Measurements from ENCODE around the gene RAB34. TPM values are rescaled to one million over a fixed set of nuclear protein-coding genes. Genes with fewer than 3 reads are reported as not detected.
"Not testable (repeated sequence)": the region's sequence is repeated elsewhere in the genome, so short reads cannot be mapped to it uniquely, and the experiment has no call there.

Gene RAB34
- total RNA-seq, 4 donors from 2014 or later, result 136 to 186 (median 159) TPM

DNA sequence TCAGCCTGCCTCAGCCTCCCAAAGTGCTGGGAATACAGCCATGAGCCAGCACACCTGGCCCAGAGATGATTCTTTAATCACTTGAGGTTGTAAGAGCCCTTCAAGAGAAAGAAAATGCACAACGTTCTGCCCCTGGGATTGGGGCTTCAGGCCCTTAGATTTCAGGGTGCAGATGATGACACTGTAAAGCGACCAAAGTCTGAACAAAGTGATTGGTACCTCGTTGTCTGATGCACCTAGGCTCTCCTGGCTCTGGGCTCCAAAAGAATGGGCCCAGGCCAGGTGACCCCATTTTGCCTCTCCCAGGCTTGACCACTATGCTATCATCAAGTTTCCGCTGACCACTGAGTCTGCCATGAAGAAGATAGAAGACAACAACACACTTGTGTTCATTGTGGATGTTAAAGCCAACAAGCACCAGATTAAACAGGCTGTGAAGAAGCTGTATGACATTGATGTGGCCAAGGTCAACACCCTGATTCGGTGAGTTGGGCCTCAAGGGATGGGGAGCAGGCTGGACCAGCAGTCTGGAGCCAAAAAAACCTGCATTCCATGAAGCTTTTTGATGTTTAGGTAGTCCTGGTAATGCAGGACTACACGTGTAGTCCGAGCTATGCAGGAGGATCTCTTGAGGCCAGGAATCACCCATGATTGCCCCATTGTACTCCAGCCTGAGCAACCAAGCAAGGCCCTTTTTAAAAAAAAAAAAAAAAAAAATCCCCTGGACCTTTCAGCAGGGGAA is 4.9 kb upstream of the RAB34 start:
- Histone ChIP-seq H3K27me3 (no peaks in the 10 kb centered on the region), H3K4me1 (peaks cover 36 to 39% of the 10 kb centered on the region in 2 donors), H3K27ac (no peak overlapping the region), H3K36me3 (peaks cover 33 to 36% of the 10 kb centered on the region in 2 donors), H3K4me3 (replicated peaks in 1 of 3) (no peak overlapping the region), H3K9me3 (no peaks in the 10 kb centered on the region)
- DNase-seq, result no peak
- 68 to 71% methylated on average over 7 of the region's 7 CpGs for WGBS, 2 donors
- TF ChIP-seq, protein P1, sequence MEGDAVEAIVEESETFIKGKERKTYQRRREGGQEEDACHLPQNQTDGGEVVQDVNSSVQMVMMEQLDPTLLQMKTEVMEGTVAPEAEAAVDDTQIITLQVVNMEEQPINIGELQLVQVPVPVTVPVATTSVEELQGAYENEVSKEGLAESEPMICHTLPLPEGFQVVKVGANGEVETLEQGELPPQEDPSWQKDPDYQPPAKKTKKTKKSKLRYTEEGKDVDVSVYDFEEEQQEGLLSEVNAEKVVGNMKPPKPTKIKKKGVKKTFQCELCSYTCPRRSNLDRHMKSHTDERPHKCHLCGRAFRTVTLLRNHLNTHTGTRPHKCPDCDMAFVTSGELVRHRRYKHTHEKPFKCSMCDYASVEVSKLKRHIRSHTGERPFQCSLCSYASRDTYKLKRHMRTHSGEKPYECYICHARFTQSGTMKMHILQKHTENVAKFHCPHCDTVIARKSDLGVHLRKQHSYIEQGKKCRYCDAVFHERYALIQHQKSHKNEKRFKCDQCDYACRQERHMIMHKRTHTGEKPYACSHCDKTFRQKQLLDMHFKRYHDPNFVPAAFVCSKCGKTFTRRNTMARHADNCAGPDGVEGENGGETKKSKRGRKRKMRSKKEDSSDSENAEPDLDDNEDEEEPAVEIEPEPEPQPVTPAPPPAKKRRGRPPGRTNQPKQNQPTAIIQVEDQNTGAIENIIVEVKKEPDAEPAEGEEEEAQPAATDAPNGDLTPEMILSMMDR (IDR thresholded peaks at IDR 0.05), result no peak
- TF ChIP-seq POLR2A (IDR thresholded peaks at IDR 0.05), result no peak
- intact Hi-C loops (cut with DNase I), result no loop called here

DNA sequence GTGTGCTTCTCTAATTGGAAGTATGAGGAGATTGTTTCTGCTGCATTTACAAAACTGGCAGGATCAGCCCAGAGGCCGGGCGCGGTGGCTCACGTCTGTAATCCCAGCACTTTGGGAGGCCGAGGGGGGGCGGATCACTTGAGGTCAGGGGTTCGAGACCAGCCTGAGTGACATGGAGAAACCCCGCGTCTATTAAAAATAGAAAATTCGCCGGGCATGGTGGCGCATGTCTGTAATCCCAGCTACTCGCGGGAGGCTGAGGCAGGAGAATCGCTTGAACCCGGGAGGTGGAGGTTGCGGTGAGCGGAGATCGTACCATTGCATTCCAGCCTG is 3.3 kb upstream of the RAB34 start:
- peaks cover 42 to 49% of the 10 kb centered on the region in 2 donors for H3K4me1 ChIP-seq

DNA sequence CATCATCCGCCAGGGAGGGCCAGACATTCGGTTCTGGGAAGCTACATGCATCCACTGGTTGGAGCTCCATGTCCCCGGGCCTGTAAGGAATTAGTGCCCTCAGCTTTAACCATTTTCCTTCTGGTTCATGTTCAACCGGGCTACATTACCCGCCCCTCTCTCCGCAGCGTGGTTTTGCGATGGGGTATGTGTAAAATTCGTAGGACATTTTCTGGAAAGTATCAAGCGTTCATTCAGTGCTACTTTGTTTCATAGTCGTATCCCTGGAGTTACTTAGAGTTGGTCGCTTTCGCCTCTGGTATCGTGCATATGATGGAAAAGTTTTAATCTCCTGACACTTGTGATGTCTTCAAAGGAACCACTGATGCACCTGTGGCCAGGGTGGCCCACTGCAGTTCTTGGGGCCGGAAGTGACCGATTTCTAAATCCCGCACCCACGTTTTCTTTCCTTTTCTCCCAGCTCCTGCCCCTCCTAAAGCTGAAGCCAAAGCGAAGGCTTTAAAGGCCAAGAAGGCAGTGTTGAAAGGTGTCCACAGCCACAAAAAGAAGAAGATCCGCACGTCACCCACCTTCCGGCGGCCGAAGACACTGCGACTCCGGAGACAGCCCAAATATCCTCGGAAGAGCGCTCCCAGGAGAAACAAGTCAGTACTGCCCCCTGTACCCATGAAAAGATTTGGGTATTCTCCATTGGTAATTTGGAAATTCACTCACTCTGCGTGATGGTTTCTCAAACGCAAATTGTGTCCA is 2.8 kb upstream of the RAB34 start:
- Histone ChIP-seq H3K4me3 (replicated peaks in 1 of 3) (peak overlapping the region; percentile 71 to 97 (median 86)), H3K36me3 (peaks cover 33 to 36% of the 10 kb centered on the region in 2 donors), H3K27me3 (no peaks in the 10 kb centered on the region), H3K27ac (peak overlapping the region; percentile 54 to 89 (median 86)), H3K4me1 (peaks cover 39 to 49% of the 10 kb centered on the region in 2 donors), H3K9me3 (no peaks in the 10 kb centered on the region)
- WGBS, 2 donors, result 6 to 11% methylated on average over 27 to 30 of the region's 30 CpGs
- TF ChIP-seq, protein P1 (IDR thresholded peaks at IDR 0.05), result no peak
- no peak for TF ChIP-seq POLR2A (IDR thresholded peaks at IDR 0.05)
- no peak for DNase-seq
- intact Hi-C loops (cut with DNase I), result no loop called here

More for the DNA sequence above, 3.3 kb upstream of the RAB34 start:
- Histone ChIP-seq H3K4me3 (replicated peaks in 1 of 3) (peak overlapping the region in 1 of 3 donors; percentile 86), H3K27ac (peak overlapping the region in 1 of 3 donors; percentile 86), H3K36me3 (peaks cover 33 to 36% of the 10 kb centered on the region in 2 donors)
- DNase-seq; H3K9me3 ChIP-seq; H3K27me3 ChIP-seq; intact Hi-C loops (cut with DNase I): not testable (repeated sequence)
- 39 to 47% methylated on average over 19 of the region's 19 CpGs for WGBS, 2 donors

DNA sequence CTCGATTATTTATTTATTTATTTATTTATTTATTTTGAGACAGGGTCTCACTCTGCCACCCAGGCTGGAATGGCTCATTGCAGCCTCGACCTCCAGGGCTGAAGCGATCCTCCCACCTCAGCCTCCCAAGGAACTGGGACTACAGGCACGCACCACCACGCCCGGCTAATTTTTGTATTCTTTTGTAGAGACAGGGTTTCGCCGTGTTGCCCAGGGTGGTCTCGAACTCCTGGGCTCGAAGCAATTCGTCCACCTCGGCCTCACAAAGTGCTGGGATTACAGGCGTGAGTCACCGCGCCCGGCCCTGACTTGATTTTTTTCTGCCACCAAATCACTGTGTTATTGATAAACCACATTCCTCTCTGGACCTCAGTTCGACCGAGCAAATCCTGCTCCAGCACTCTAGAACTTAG is 1.4 kb upstream of the RAB34 start:
- peaks cover 36 to 42% of the 10 kb centered on the region in 2 donors for H3K36me3 ChIP-seq
- intact Hi-C loops (cut with DNase I), result no loop called here
- TF ChIP-seq, protein P1 (IDR thresholded peaks at IDR 0.05), result no peak
- TF ChIP-seq POLR2A (IDR thresholded peaks at IDR 0.05), result no peak

DNA sequence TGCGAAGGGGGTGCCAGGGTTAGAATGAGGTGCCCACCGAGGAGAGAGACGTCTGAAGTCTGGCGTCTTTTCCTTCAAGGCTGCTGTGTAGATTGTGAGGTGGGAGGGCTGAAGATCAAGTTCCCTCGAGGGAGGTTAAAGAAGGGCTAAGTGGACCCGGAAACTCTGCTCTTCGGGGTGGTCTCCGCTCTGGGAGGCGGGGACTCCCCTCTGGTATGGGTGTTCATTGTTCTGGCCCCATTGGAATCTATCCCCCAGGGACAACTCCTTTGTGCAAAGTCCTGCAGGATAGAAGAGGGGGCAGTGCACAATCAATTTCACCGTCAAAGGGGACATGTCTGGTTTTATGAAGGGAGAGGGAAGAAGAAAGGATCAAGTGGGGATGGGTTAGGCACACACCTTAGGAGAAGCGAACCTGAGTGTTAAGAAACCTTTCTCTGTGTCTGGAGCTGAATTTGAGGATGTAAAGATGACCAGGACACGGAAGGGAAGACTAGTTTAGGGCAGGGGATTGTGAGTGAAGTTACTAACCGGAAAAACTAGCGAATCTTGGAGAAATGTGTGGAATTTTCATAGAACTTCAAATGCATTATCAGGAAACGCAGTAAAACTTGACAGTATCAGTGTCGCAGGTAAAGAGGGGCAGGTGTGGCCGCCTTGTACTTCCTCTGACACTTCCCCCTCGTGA is 809 bp upstream of the RAB34 start:
- peak overlapping the region in 1 of 3 donors; percentile 83 for H3K4me3 ChIP-seq (replicated peaks in 1 of 3)
- peaks cover 34 to 43% of the 10 kb centered on the region in 2 donors for H3K4me1 ChIP-seq
- no peak for DNase-seq
- peak overlapping the region; percentile 86 to 92 (median 89) for H3K27ac ChIP-seq
- TF ChIP-seq POLR2A (IDR thresholded peaks at IDR 0.05), result no peak
- TF ChIP-seq, protein P1 (IDR thresholded peaks at IDR 0.05), result no peak
- H3K9me3 ChIP-seq, result no peaks in the 10 kb centered on the region
- intact Hi-C loops (cut with DNase I), result no loop called here
- peaks cover 32 to 37% of the 10 kb centered on the region in 2 donors for H3K36me3 ChIP-seq
- H3K27me3 ChIP-seq, result no peaks in the 10 kb centered on the region
- WGBS, 2 donors, result 37 to 41% methylated on average over 18 of the region's 18 CpGs

More for the DNA sequence above, 1.4 kb upstream of the RAB34 start:
- Histone ChIP-seq H3K4me3 (replicated peaks in 1 of 3) (peak overlapping the region in 1 of 3 donors; percentile 86), H3K27ac (peak overlapping the region; percentile 54 to 89 (median 86)), H3K27me3 (no peaks in the 10 kb centered on the region), H3K4me1 (peaks cover 34 to 43% of the 10 kb centered on the region in 2 donors), H3K9me3 (no peaks in the 10 kb centered on the region)
- 29 to 31% methylated on average over 18 of the region's 18 CpGs for WGBS, 2 donors
- no peak for DNase-seq

Measured in thyroid gland (tissue), 4 donors.